Vagina (tissue), 2 donors: ENCODE results near the gene MPG. TPM values are rescaled to one million over a fixed set of nuclear protein-coding genes. Genes with fewer than 3 reads are reported as not detected.

Source experiments
- DNase-seq, 2 donors: peaks; one replicate each; pipeline ENCODE4 v3.0.0-alpha.2; 2017; ENCODE audit errors: extremely low spot score in 2 of 2
- H3K27ac ChIP-seq: fragments of 200-600 bp; sonication (generic); one replicate; pipeline ENCODE4 v1.5.1; 2019
- H3K27me3 ChIP-seq: fragments of 200-600 bp; sonication (generic); one replicate; pipeline ENCODE4 v1.5.1; 2019
- H3K36me3 ChIP-seq, 2 donors: fragments of 200-600 bp; sonication (generic); one replicate each; pipeline ENCODE4 v1.5.1; 2017 to 2019
- H3K4me1 ChIP-seq: fragments of 200-600 bp; sonication (generic); one replicate; pipeline ENCODE4 v1.5.1; 2019
- H3K4me3 ChIP-seq, 2 donors: fragments of 200-600 bp; sonication (generic); 1 replicate in 1 of 2; 2 replicates in 1 of 2; pipeline ENCODE4 v1.5.1; 2016 to 2019
- H3K9me3 ChIP-seq: fragments of 200-600 bp; sonication (generic); one replicate; pipeline ENCODE4 v1.5.1; 2019
- POLR2A ChIP-seq, 2 donors: fragments of 450-650 bp; IDR thresholded peaks; one replicate each; pipeline ENCODE4 v1.6.1; 2017; ENCODE audit warnings: antibody characterized with exemption in 2 of 2, mild to moderate bottlenecking in 2 of 2, moderate library complexity in 2 of 2
- POLR2AphosphoS5 ChIP-seq, 2 donors: sonication (generic); formaldehyde crosslinking; IDR thresholded peaks; one replicate each; pipeline ENCODE4 v1.9.0; 2017; ENCODE audit warnings: antibody characterized with exemption in 2 of 2, mild to moderate bottlenecking in 2 of 2, low read depth in 1 of 2; ENCODE audit not compliant: insufficient read depth in 1 of 2
- intact Hi-C: fragments of 100-400 bp; cut with DNase I; formaldehyde crosslinking; loops from one replicate; pipeline ENCODE4 v1.15.1; 2023
- total RNA-seq: library from RNA; depleted of rRNA; stranded (reverse); fragments of >200 nt; gene quantifications from one replicate; pipeline ENCODE4 v1.2.3, GENCODE V29; 2016
- TF ChIP-seq, protein P1 (sequence below), 3 experiments: fragments of 450-650 bp in 2 of 3; fragments of 200-600 bp in 1 of 3; sonication (generic) in 1 of 3; IDR thresholded peaks; one replicate each; pipeline ENCODE4 v1.5.1; 2017 to 2019; ENCODE audit warnings: antibody characterized with exemption in 3 of 3, mild to moderate bottlenecking in 2 of 3, moderate library complexity in 2 of 3

The MPG gene
- total RNA-seq, 1 donor from 2014 or later = 124 TPM

GRCh38 chr16:71210-71539 lies 6.8 kb upstream of the MPG start:
- DNase-seq = no peak
- peaks cover 90% of the 10 kb centered on the region for H3K4me1 ChIP-seq
- H3K9me3 ChIP-seq = no peaks in the 10 kb centered on the region
- TF ChIP-seq, protein P1, sequence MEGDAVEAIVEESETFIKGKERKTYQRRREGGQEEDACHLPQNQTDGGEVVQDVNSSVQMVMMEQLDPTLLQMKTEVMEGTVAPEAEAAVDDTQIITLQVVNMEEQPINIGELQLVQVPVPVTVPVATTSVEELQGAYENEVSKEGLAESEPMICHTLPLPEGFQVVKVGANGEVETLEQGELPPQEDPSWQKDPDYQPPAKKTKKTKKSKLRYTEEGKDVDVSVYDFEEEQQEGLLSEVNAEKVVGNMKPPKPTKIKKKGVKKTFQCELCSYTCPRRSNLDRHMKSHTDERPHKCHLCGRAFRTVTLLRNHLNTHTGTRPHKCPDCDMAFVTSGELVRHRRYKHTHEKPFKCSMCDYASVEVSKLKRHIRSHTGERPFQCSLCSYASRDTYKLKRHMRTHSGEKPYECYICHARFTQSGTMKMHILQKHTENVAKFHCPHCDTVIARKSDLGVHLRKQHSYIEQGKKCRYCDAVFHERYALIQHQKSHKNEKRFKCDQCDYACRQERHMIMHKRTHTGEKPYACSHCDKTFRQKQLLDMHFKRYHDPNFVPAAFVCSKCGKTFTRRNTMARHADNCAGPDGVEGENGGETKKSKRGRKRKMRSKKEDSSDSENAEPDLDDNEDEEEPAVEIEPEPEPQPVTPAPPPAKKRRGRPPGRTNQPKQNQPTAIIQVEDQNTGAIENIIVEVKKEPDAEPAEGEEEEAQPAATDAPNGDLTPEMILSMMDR (IDR thresholded peaks at IDR 0.05) = no peak
- TF ChIP-seq POLR2AphosphoS5 (IDR thresholded peaks at IDR 0.05; ENCODE audit: insufficient read depth in 1 of 2, low read depth in 1 of 2) = no peak
- TF ChIP-seq POLR2A (IDR thresholded peaks at IDR 0.05) = no peak
- peak overlapping the region; percentile 73 to 81 for H3K4me3 ChIP-seq
- no peaks in the 10 kb centered on the region for H3K36me3 ChIP-seq
- H3K27ac ChIP-seq = peak overlapping the region; percentile 92
- intact Hi-C loops = no loop called here
- H3K27me3 ChIP-seq = no peaks in the 10 kb centered on the region

DNA sequence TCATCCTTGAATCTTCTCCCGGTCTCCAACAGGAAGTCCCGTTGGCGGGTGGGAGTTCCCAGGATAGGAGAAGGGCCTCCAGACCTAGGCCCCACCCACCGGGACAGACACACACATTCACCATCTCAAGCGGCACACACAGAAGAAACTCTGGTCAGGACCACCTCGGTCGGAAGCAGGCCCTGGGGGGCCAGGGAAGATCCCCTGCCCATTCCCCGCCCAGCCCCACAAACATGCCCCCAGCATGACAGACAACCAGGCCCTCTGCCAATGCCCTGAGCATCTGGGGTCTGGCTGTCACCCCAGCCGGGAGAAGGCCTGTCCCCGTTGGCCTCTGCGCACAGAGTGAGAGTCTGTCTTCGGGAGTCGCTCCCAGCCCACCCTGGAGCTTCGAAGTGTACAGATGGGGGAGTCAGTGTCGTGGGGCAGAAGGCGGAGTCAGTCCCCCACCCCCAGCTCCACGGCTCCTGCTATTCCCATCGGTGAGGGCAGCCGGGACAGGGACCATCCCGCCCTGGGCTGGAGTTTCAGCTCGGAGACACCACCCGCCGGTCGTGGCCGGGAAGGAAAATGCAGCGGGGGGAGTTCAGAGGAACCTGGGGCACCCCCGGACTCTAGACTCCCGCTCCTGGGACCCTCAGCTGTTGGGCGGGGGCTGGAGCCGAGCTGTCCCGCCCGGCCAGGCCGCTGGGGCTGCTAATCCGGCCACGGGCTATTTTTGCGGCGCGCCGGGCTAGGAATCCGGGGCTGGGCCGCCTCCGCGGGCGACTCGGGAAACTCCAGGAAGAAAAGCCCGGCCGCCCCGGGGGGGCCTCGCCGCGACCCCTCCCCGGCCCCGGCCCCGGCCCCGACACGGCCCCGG lies 6.3 kb upstream of the MPG start:
- Histone ChIP-seq H3K27ac (peak overlapping the region; percentile 92), H3K4me1 (peaks cover 90% of the 10 kb centered on the region), H3K4me3 (peak overlapping the region; percentile 73 to 81), H3K9me3 (no peaks in the 10 kb centered on the region), H3K36me3 (no peaks in the 10 kb centered on the region), H3K27me3 (no peaks in the 10 kb centered on the region)
- TF ChIP-seq POLR2A (IDR thresholded peaks at IDR 0.05) (peak in 1 of 2 donors; percentile 72), POLR2AphosphoS5 (IDR thresholded peaks at IDR 0.05; ENCODE audit: insufficient read depth in 1 of 2, low read depth in 1 of 2) (peak; percentile 53 to 92)
- TF ChIP-seq, protein P1 (IDR thresholded peaks at IDR 0.05) = no peak
- peak in 1 of 2 donors; percentile 98 for DNase-seq
- intact Hi-C loops = no loop called here

DNA sequence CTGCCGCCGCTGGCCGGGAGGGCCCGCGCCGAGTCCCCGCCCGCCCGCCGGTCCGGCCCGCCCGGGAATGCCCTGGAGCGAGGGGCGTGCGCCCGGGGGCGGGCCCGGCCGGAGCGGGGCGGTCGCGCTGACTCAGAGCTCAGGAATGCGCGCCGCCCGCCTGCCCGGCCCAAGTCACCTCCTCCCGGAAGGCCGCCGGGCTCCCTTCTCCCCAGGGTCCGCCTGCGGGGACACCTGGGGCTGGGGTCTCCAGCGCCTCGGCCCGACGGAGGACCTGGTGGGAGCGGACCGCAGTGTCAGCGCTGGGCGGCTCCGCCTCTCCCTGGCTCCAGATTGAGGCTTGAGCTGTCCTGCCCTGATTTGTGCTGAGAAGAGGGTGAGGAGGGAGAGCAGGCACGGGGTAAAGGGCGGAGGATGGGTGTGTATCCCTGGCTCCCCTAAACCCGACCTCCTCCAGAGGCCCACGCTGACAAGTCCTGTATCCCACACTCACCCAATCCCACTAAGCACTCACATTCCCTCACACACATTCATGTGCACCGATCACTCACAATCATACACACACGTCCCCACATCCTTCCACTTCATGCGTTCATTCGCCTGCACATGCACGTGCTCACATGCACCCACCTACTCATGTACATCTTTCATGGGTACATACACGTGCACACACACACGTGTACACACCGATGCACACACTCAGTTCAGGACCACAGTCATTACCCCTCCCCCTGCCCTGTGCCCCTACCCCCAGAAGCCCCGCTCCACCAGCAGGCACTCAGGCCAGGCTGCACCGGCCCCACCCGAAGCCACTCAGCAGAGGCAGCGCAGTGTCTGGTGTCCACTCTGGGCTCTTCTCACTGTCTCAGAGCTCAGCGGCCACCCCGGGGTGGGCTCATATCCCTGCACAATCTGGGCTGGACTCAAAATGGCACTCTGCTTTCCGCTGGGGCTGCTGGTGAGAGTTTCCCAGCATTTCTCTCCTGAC lies 5.2 kb upstream of the MPG start, which contains the start of gene RHBDF1:
Gene RHBDF1, minus strand, starts transcription at position 71 of the 988 bp plus-strand sequence. CDS start 7,616 bp downstream, outside the sequence.
- no peak for DNase-seq
- H3K36me3 ChIP-seq = no peaks in the 10 kb centered on the region
- H3K4me3 ChIP-seq = peak within 1 kb of the TSS; percentile 73 to 81
- no peaks in the 10 kb centered on the region for H3K9me3 ChIP-seq
- no peaks in the 10 kb centered on the region for H3K27me3 ChIP-seq
- intact Hi-C loops = no loop called here
- H3K27ac ChIP-seq = peak within 1 kb of the TSS; percentile 92
- TF ChIP-seq POLR2A (IDR thresholded peaks at IDR 0.05) (peak in 1 of 2 donors; percentile 52), POLR2AphosphoS5 (IDR thresholded peaks at IDR 0.05; ENCODE audit: insufficient read depth in 1 of 2, low read depth in 1 of 2) (peak in 1 of 2 donors; percentile 35)
- TF ChIP-seq, protein P1 (IDR thresholded peaks at IDR 0.05) = no peak
- peaks cover 89% of the 10 kb centered on the region for H3K4me1 ChIP-seq

DNA sequence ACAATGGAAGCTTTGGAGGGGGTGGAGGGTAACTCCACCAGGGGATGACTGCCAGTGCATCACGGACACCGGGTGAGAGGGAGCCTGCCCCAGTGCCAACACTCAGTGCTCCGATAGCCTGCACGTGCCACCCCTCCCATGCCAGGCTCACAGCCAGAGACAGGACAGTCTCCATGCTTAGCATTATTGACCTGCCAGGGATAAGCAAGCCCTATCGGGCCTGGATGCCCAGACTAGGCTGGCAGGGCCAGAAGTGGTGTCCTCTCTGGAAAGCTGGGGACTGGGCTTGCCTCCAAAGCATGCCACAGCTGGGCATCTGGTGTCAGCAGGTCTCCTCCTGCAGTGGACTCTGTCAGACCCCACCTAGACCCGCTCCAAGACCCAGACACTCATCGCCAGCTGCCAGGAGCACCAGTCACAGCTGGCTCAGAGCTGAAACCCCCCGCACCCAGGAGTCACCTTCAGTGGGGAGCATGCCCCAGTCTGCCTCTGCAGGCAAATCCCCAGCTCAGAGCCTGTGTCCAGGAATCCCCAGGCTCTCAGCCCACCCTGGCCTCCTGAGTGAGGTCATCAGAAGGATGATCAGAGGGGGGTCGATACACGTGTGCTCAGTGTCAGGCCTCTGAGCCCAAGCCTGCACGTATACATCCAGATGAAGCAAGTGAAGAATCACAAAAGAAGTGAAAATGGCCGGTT lies 3.8 kb upstream of the MPG start:
- no peak overlapping the region for H3K4me3 ChIP-seq
- H3K9me3 ChIP-seq = no peaks in the 10 kb centered on the region
- H3K36me3 ChIP-seq = no peaks in the 10 kb centered on the region
- no peaks in the 10 kb centered on the region for H3K27me3 ChIP-seq
- peaks cover 84% of the 10 kb centered on the region for H3K4me1 ChIP-seq
- TF ChIP-seq POLR2AphosphoS5 (IDR thresholded peaks at IDR 0.05; ENCODE audit: insufficient read depth in 1 of 2, low read depth in 1 of 2) (no peak), POLR2A (IDR thresholded peaks at IDR 0.05) (no peak)
- TF ChIP-seq, protein P1 (IDR thresholded peaks at IDR 0.05) = no peak
- intact Hi-C loops = no loop called here
- DNase-seq = no peak
- H3K27ac ChIP-seq = peak overlapping the region; percentile 89
